Ovary (tissue), 3 donors: ENCODE results near the gene UNC93B1.

ENCODE experiments used
- CTCF ChIP-seq, 3 donors: fragments of 450-650 bp in 2 of 3; fragments of 200-600 bp in 1 of 3; IDR thresholded peaks; one replicate each; pipeline versions ENCODE4 v1.5.1 to v1.8.0; 2016 to 2022; ENCODE audit warnings: antibody characterized with exemption in 3 of 3, mild to moderate bottlenecking in 1 of 3
- POLR2A ChIP-seq: fragments of 450-650 bp; IDR thresholded peaks from one replicate; pipeline ENCODE4 v1.6.1; 2017; ENCODE audit warnings: antibody characterized with exemption, mild to moderate bottlenecking, moderate library complexity
- donor health status: DM: no; HTN: no; CAD: no.

- TF ChIP-seq CTCF (IDR thresholded peaks at IDR 0.05) (no peak), POLR2A (no peak)
These were observed 23.8 kb upstream of the UNC93B1 start for GRCh38 chr11:68027667-68028066.
